Activated CD4-positive, alpha-beta T cell treated with anti-CD3 and anti-CD28 coated beads, Interleukin-2, Interleukin-4, amounts not matched to agents 100 ng/mL and 50 ng/mL, durations not matched to agents 16 hours and 8 hours (primary cell): ENCODE results near the gene LIN9.

Experiments used
- DNase-seq: peaks from one replicate; pipeline ENCODE4 v3.0.0-alpha.2; 2020; ENCODE audit warnings: low spot score

Gene LIN9

GRCh38 chr1:226320930-226321329 is 12.0 kb upstream of the LIN9 start:
- no peak for DNase-seq

- no peak for DNase-seq
Observed at GRCh38 chr1:226318471-226318870, 9.5 kb upstream of the LIN9 start.

GRCh38 chr1:226314055-226314454 is 5.1 kb upstream of the LIN9 start:
- DNase-seq, result no peak

- DNase-seq, result no peak
Observed at GRCh38 chr1:226312065-226312464, 3.1 kb upstream of the LIN9 start.

- no peak for DNase-seq
Observed at GRCh38 chr1:226311376-226311775, 2.4 kb upstream of the LIN9 start.

GRCh38 chr1:226310637-226311195 is 1.8 kb upstream of the LIN9 start:
- no peak for DNase-seq

- no peak for DNase-seq
Observed at GRCh38 chr1:226310245-226310540, 1.2 kb upstream of the LIN9 start.

GRCh38 chr1:226309398-226310244 is 657 bp upstream of the LIN9 start:
- peak; percentile 14 for DNase-seq

- no peak for DNase-seq
Observed at GRCh38 chr1:226308166-226308722, 720 bp downstream of the LIN9 start.

- no peak for DNase-seq
Observed at GRCh38 chr1:226306425-226306824, 2.5 kb downstream of the LIN9 start.

GRCh38 chr1:226305184-226305583 is 3.8 kb downstream of the LIN9 start:
- DNase-seq, result no peak

- DNase-seq, result no peak
Observed at GRCh38 chr1:226304291-226304955, 4.5 kb downstream of the LIN9 start.

- no peak for DNase-seq
Observed at GRCh38 chr1:226302731-226303130, 6.2 kb downstream of the LIN9 start.

- DNase-seq, result no peak
Observed at GRCh38 chr1:226296911-226297310, 12.1 kb downstream of the LIN9 start.

- no peak for DNase-seq
Observed at GRCh38 chr1:226293553-226293920, 15.4 kb downstream of the LIN9 start.

GRCh38 chr1:226292874-226293552 is 16.0 kb downstream of the LIN9 start:
- no peak for DNase-seq

- no peak for DNase-seq
Observed at GRCh38 chr1:226287587-226287986, 21.4 kb downstream of the LIN9 start.

- DNase-seq, result no peak
Observed at GRCh38 chr1:226281058-226281457, 27.9 kb downstream of the LIN9 start.

GRCh38 chr1:226279498-226279897 is 29.5 kb downstream of the LIN9 start:
- DNase-seq, result no peak

- DNase-seq, result no peak
Observed at GRCh38 chr1:226277897-226278296, 31.1 kb downstream of the LIN9 start.

- DNase-seq, result no peak
Observed at GRCh38 chr1:226276987-226277386, 32.0 kb downstream of the LIN9 start.

GRCh38 chr1:226276077-226276682 is 32.8 kb downstream of the LIN9 start:
- no peak for DNase-seq
